WI38 (cell line): ENCODE results near the gene OR5D14.

Experiments
- H3K4me3 ChIP-seq: 2 replicates; pipeline ENCODE4 v1.5.1; 2011; ENCODE audit warnings: low read depth, mild to moderate bottlenecking, control low read depth, low read length
- CTCF ChIP-seq: IDR thresholded peaks from 2 replicates; pipeline ENCODE4 v1.5.1; 2012; ENCODE audit warnings: low read depth, mild to moderate bottlenecking, control low read depth, low read length

The OR5D14 gene

DNA sequence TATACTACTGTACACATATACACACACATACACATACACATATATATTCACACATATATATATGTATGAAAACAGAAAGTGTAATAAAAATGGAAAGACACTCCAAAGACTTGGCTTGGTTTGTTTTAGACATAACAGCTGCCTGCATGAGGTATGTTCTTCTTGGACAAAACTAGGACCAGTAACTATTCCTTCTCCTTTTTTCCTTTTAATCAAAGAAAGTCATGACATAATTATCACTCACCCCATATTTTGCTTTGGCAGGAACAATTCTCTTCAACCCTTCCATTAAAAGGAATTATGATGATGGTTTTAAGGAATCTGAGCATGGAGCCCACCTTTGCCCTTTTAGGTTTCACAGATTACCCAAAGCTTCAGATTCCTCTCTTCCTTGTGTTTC, at the start of gene OR5D14:
Gene OR5D14, plus strand, starts transcription at position 301 of the 400 bp plus-strand sequence. Its CDS starts 0 bp downstream, at position 301.
- TF ChIP-seq CTCF: no peak
- H3K4me3 ChIP-seq: no peak within 1 kb of the TSS

DNA sequence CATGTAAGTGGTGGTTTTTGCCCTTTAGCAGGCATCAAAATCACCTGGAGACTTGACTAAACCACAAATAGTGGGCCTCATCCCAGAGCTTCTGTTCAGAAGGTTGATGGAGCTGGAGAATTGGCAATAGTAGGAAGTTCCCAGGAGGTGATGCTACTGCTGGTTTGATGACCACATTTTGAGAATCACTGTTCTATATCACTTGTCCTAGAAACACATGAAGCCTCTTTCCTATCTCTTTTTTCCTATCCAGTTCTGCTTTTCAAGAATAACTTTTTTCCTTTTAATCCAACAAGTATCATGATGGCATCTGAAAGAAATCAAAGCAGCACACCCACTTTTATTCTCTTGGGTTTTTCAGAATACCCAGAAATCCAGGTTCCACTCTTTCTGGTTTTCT, 22.2 kb upstream of the OR5D14 start, which contains the start of gene OR5D13:
Gene OR5D13, plus strand, starts transcription at position 301 of the 400 bp plus-strand sequence. Its CDS starts 0 bp downstream, at position 301.
- H3K4me3 ChIP-seq: no peak within 1 kb of the TSS
- TF ChIP-seq CTCF: no peak

DNA sequence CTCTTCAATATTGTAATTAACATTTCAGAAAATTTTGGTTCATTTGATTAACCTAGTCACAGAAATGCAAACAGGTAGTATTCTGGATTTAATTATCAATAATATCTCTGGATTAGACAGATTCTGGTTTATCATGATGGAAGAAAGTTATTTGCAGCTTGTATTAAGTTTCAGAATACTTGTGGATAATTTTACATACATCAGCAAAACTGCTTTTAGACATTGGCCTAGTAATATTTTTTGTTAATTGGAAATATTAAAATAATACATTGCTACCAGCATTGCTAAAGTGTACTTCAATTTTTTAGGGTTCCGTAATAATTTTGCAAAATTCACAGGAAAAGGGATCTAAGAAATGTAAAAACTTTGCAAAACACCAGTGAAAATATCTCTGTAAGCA, 3.8 kb upstream of the OR5D14 start:
- no peak overlapping the region for H3K4me3 ChIP-seq
- no peak for TF ChIP-seq CTCF

DNA sequence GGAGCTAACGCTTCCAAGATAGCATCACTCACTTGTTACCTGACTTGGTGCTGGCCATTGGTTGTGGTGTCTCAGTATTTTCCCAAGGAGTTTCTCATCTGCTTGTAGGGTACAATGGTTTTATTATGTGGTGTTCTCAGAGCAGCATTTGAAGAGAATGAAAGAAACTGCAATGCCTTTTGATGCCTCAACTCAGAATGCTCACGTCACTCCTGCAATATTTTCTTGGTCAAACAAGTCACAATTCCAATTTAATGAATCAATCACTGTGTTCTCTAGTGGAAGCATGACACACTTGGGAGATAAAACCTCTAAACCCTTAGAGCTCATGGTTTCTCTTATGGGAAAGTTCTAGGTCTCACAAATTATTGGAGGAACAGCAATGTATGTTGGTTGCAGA, 2.0 kb upstream of the OR5D14 start:
- H3K4me3 ChIP-seq: no peak overlapping the region
- no peak for TF ChIP-seq CTCF

DNA sequence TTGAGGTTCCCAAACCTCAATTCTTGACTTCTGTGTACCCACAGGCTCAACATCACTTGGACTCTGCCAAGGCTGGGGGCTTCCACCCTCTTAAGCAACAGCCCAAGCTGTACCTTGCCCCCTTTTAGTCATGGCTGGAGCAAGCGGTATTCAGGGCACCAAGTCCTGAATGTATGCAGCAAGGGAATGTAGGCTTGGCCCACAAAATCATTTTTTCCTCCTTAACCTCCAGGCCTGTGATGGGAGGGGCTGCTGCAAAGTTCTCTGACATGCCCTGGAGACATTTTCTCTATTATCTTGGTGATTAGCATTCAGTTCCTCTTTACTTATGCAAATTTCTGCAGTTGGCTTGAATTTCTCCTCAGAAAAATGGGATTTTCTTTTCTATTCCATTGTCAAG, 10.9 kb downstream of the OR5D14 start:
- no peak for TF ChIP-seq CTCF
- no peak overlapping the region for H3K4me3 ChIP-seq

GRCh38 chr11:55811067-55811466, 15.7 kb downstream of the OR5D14 start, which contains the start of gene OR5L1:
TSS of gene OR5L1 (plus strand) at chr11:55811367. CDS start at chr11:55811467, 100 bp downstream.
- H3K4me3 ChIP-seq: no peak within 1 kb of the TSS
- no peak for TF ChIP-seq CTCF

DNA sequence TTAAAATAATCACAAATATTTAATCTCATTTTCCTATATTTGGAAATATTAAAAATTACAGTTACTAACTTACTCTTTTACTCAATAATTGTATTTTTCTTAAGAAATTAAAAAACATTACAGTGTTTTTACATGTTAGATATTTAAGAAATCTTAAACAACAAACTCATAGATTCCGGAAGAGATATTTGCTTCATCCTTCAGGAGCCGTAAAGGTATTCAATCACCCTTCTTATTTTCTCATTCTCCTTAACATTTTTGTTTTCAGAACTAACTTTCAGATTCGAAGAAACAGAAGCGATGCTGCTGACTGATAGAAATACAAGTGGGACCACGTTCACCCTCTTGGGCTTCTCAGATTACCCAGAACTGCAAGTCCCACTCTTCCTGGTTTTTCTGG, 24.0 kb downstream of the OR5D14 start, which contains the start of gene OR5D18:
Gene OR5D18, plus strand, starts transcription at position 301 of the 400 bp plus-strand sequence. Its CDS starts 0 bp downstream, at position 301.
- TF ChIP-seq CTCF: no peak
- no peak within 1 kb of the TSS for H3K4me3 ChIP-seq
